ENCODE results near the gene TTLL10.

GRCh38 chr1:1173793-1174415, at the start of gene TTLL10:
- no peak for TF ChIP-seq CTCF (IDR thresholded peaks at IDR 0.05)
- no peak for TF ChIP-seq POLR2AphosphoS5 (IDR thresholded peaks at IDR 0.05)
- no peak for TF ChIP-seq POLR2A (IDR thresholded peaks at IDR 0.05)
